SW480 (cell line): ENCODE measurements around the gene NGLY1.

Experiments used
- DNase-seq: peaks from one replicate; pipeline ENCODE4 v3.0.0-alpha.2; 2016; ENCODE audit warnings: low spot score

Gene NGLY1

GRCh38 chr3:25707268-25707926 is 75.8 kb downstream of the NGLY1 start:
- DNase-seq = no peak

- DNase-seq = no peak
These were observed 77.0 kb downstream of the NGLY1 start for GRCh38 chr3:25706213-25706612.

- DNase-seq = no peak
These were observed 85.7 kb downstream of the NGLY1 start for GRCh38 chr3:25697553-25697952.

DNA sequence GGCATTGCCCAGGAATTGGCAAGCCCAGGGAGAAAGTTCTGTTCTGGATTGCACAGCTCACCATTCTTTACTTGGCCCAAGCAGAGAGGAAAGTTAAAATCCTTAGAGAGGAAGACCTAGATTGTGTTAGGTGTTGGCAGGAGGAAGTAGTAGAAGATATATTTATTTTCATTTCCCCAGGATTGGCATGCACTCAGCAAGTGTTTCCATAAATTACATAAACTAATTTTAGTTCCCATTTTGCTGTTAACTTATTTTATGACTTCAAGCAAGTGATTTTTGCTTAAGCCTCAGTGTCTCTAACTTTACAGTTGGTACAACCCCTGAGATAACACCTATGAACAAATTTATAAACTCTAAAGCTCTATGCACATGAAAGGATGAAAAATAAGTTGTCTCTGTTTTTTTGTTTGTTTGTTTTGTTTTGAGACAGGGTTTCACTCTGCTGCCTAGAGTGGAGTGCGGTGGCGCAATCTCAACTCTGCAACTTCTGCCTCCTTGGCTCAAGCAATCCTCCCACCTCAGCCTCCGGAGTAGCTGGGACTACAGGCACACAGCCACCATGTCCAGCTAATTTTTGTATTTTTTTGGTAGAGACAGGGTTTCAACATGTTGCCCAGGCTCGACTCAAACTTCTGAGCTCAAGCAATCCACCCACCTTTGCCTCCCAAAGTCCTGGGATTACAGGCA is 87.4 kb downstream of the NGLY1 start:
- DNase-seq = no peak

- DNase-seq = no peak
These were observed 90.0 kb downstream of the NGLY1 start for GRCh38 chr3:25693238-25693637.

GRCh38 chr3:25692341-25692740 is 90.9 kb downstream of the NGLY1 start:
- DNase-seq = no peak

DNA sequence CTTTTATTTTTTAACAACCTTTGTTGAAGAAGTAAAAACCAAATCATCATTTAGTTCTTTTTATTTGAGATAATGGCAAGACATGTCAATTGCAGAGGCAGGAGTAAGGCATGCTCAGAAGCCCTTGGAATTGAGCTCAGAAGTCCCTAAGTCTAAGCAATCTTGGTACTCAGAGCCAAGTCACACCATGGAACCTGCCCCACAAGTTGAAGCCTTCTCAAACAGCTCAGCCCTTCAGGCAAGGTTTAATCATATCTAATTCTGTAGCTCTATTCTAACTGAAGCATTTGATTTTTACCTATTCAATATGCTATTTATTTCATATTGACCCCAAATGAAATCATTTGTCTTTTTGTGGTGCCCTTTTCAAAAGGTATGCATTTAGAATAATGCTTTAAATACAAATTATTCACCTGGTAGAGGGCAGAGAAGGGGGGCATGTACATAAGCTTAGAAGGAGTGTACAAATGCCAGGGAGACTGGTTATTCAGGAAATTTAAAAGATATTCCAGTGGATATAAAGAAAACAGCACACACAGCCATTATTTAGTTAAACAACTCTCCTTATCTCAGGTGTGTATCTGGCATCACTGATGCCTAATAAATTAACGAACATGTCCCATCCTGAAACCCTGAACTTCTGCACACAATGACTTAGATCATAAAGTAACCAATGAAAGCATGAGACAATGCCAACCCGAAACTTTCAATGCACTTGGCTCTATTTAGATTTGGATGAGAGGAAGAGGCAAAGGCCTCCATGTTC is 92.3 kb downstream of the NGLY1 start:
- DNase-seq = no peak

DNA sequence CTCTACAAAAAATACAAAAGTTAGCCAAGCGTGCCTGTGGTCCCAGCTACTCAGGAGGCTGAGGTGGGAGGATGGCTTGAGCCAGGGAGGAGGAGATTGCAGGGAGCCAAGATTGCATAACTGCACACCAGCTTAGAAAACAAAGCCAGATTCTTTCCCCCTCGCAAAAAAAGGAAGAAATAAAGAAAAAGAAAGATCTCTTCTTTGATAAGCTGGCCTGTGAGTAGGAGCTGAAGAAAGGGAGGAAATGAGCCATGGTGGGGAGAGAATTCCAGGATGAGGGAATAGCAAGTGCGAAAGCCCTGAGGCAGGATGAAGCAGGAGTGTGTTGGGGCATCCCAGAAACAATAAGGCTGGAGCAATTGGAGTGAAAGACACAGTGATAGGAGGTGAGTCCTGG is 94.0 kb downstream of the NGLY1 start:
- DNase-seq = no peak

GRCh38 chr3:25687742-25688141 is 95.5 kb downstream of the NGLY1 start:
- no peak for DNase-seq

GRCh38 chr3:25686766-25687165 is 96.5 kb downstream of the NGLY1 start:
- DNase-seq = no peak

DNA sequence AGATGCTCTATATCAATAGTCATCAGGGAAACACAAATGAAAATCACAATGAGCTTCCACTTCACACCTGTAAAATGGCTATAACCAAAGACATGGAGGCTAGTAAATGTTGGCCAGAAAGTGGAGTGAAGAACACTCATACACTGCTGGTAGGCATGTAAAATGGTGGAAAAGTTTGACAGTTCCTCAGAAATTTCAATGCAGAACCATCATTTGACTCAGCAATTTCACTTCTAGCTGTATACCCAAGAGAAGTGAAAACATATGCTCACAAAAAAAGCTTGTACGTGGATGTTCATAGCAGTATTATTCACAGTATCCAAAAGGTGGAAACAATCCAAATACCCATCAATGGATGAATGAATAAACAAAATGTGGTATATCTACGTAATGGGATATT is 99.4 kb downstream of the NGLY1 start:
- DNase-seq = no peak

DNA sequence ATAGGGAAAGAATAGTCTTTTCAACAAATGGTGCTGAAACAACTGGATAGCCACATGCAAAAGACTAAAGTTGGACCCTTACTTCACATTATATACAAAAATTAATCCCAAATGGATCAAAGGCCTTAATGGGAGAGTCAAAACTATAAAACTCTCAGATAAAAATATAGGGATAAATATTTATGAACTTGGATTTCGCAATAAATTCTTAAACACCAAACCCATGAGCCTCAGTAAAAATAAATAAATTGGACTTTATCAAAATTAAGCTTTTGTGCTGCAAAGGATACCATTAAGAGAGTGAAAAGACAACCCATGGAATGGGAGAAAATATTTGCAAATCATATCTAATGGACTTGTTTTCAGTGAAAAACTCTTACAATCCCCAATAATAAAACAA is 99.8 kb downstream of the NGLY1 start:
- DNase-seq = no peak

DNA sequence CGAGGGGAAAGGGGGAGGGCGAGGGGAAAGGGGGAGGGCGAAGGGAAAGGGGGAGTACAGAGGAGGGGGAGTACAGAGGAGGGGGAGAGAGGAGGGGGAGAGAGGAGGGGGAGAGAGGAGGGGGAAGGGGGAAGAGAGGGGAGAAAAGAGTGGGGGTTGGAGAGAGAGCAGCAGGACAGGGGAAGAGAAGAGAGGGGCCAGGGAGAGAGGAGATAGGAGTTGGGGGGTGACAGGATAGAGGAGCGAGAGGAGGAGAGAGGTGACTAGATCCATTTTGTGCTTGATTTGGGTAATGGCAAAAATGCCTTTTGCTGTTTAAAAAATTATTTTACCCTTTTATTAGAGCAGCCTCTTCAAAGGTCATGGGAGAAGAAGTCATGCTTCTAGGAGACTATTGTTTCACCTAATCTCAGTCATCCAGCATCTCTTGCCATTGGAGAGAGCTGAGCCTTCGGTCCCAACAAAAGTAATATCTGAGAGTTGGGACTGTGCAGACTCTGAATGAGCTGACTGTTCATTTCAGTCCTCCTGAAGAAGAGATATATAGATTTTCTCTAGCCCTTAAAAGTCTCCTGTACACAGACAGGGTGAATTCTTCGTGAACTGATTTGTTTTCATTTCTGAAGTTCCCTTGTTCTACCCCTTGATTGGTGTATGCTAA is 103.5 kb downstream of the NGLY1 start:
- DNase-seq = no peak

- no peak for DNase-seq
These were observed 104.1 kb downstream of the NGLY1 start for GRCh38 chr3:25679166-25679565.

- DNase-seq = no peak
These were observed 104.7 kb downstream of the NGLY1 start for GRCh38 chr3:25678581-25678980.

DNA sequence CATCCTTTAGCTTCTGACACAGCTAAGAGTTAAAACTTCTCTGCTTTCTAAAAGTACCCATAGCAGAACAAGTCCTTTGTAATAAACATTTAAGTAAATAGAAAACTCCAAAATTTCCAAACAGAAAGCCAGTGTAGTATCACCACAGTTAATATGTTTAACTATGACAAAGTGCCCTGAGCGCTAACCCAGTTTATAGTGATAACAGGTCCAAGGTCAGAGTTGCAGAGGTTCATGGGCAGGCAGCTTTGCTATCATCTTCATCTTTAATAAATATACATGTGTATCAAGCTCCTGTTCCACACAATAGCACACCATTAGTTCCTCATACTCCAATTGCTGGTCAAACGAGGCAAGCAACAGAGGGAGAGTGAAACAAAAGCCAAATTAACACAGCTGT is 106.1 kb downstream of the NGLY1 start:
- no peak for DNase-seq

GRCh38 chr3:25674670-25675069 is 108.6 kb downstream of the NGLY1 start:
- DNase-seq = no peak

GRCh38 chr3:25673738-25674298 is 109.4 kb downstream of the NGLY1 start:
- no peak for DNase-seq
